Right kidney (tissue), 9 donors: Measurements from ENCODE around the gene PARP8.
"Not testable (repeated sequence)": the region's sequence is repeated elsewhere in the genome, so short reads cannot be mapped to it uniquely, and the experiment has no call there.

ENCODE experiments used
- DNase-seq: peaks from one replicate; pipeline ENCODE4 v3.0.0-alpha.2; 2016
- long read RNA-seq, 8 donors: transcript quantifications; one replicate each; lab custom pipeline, GENCODE V29; 2026

Gene PARP8, protein sequence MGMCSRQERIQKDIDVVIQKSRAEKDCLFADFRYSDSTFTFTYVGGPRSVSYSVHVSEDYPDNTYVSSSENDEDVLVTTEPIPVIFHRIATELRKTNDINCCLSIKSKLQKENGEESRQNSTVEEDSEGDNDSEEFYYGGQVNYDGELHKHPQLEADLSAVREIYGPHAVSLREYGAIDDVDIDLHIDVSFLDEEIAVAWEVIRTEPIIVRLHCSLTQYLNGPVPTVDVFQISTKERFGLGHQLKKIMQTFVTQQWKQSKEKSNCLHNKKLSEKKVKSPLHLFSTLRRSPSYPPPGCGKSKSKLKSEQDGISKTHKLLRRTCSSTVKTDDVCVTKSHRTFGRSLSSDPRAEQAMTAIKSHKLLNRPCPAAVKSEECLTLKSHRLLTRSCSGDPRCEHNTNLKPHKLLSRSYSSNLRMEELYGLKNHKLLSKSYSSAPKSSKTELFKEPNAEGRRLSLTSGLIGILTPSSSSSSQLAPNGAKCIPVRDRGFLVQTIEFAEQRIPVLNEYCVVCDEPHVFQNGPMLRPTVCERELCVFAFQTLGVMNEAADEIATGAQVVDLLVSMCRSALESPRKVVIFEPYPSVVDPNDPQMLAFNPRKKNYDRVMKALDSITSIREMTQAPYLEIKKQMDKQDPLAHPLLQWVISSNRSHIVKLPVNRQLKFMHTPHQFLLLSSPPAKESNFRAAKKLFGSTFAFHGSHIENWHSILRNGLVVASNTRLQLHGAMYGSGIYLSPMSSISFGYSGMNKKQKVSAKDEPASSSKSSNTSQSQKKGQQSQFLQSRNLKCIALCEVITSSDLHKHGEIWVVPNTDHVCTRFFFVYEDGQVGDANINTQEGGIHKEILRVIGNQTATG
- long read RNA-seq, donor 1, partial matches to known transcripts: 0 of 1 reads
- long read RNA-seq, donor 1, other reads (novel, unspliced or antisense): 0 of 1 reads
- long read RNA-seq, donor 2: 0 reads
- long read RNA-seq, donor 3: 0 reads
- long read RNA-seq, donor 4, partial matches to known transcripts: 0 of 1 reads
- long read RNA-seq, donor 4, other reads (novel, unspliced or antisense): 0 of 1 reads
- long read RNA-seq, donor 5, full-length matches to known transcripts: 1 of 1 reads
- long read RNA-seq, donor 5, partial matches to known transcripts: 0 of 1 reads
- long read RNA-seq, donor 5, other reads (novel, unspliced or antisense): 0 of 1 reads
- long read RNA-seq, donor 6: 0 reads
- long read RNA-seq, donor 7: 0 reads
- long read RNA-seq, donor 8: 0 reads

- peak; percentile 86 for DNase-seq
Measured at GRCh38 chr5:50666261-50667022, at the start of gene PARP8. PARP8 (plus strand) TSS chr5:50666637; CDS start chr5:50667096, 459 bp downstream.

- no peak for DNase-seq
Measured at GRCh38 chr5:50623666-50624065, 42.8 kb upstream of the PARP8 start.

- DNase-seq: not testable (repeated sequence)
Measured at GRCh38 chr5:50634866-50635265, 31.6 kb upstream of the PARP8 start.

- DNase-seq: not testable (repeated sequence)
Measured at GRCh38 chr5:50637576-50637975, 28.9 kb upstream of the PARP8 start.

DNA sequence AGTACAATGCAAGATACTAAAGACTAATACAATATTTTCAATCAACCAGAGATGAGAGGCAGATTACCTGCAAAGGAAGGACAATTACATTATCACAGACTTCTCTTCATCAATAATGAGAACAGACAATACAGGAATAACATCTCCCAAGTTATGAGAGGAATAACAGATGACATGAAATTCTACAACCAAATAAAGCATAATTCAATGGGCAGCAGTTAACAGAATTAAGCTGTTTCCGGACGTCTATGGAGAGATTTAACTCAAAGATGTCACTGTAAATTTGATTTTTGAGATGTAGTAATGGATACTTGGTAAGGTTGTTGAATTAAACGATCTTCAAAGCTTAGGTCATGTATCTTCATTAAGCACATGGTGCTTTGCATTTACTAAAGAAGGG, 19.8 kb upstream of the PARP8 start:
- no peak for DNase-seq

GRCh38 chr5:50647726-50648125, 18.7 kb upstream of the PARP8 start:
- DNase-seq: no peak

DNA sequence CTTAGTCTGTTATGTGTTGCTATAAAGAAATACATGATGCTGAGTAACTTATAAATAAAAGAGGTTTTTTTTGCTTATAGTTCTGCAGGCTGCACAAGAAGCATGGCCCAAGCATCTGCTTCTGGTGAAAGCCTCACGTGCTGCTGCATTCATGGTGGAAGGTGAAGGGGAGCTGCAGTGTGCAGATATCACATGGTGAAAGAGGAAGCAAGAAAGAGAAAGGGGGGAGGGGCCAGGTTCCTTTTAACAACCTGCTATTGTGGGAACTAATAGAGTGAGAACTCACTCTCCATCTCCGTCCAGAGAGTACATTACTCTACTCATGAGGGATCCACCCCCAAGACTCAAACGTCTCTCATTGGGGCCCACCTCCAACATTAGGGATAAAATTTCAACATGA, 12.5 kb upstream of the PARP8 start:
- no peak for DNase-seq

- no peak for DNase-seq
Measured at GRCh38 chr5:50655067-50655809, 11.2 kb upstream of the PARP8 start.

DNA sequence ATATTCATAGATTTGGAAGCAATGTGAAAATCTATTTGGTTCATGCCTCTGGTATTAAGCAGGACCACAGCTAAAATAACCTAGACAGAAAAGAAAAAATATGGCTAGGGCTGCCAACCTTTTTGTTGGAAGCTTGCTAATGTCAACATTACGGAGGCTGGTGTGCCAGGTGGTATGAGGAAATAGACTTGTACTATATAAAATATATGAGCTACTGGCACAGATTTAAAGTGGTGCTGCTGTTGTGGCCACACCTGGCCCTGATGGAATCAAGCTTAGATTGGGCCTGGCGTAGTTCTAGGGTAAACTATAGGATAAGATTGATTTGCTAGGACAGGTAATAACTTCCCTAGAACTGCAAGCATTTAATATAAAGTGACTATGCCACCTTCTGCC, 10.6 kb upstream of the PARP8 start:
- DNase-seq: no peak

DNA sequence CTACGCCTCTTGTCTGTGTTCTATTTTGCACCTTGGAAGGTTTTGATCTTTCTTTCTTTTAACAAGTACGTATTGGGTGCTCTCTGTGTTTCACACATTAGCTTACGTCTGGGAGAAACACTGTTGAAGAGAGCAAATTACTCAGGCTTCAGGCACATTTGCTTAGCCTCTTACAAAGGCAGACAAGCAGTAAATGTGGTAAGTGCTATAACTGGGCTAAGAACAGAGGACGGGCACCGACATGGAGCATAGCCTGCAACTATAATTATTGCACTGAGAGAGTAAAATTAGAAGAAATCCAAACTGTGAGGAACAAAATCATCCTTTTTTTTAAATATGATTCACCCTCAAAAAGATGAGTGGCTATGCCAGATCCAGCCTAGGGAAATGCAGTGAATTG, 9.4 kb upstream of the PARP8 start:
- DNase-seq: no peak

GRCh38 chr5:50658246-50658645, 8.2 kb upstream of the PARP8 start:
- no peak for DNase-seq

DNA sequence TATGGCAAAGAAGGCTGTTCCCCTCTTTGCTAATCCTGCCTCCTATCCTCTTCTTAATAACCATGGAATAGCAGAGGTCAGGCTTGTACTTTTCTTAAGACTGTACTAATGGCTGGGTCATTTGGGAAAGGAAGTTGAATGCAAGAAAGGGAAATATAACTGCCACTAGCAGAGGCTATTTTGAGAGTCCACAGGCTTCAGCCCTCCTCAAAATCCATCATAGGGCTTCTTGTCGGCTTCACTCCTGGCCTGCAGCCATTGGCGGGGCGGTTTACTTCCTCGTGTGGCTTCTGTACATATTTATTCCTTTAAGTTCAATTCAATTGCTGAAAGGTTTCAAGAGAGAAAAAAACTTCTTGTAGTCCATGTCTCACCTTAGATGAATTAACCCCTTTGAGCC, 2.8 kb upstream of the PARP8 start:
- DNase-seq: no peak

- no peak for DNase-seq
Measured at GRCh38 chr5:50665091-50665490, 1.3 kb upstream of the PARP8 start.

DNA sequence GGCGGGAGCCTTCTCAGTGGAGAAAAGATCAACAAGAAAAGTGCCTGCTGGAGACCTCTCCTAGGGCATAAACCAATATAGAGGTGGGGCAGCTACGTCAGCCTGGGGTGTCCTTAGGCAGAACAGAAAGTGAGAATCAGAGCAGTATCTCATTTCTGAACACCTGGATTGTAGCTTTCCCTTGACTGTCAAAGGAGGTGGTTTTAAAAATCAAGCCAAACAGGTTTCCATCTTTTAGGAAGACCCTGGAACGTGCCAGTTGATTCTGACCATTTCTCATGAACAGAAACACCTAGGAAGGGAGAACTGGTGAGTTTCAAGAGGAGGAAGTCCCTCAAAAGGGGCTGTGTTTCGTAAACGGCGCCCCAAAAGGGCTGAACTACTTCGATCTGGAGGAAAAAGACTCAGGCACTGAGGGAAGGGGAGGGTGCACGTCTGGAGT, 655 bp upstream of the PARP8 start:
- DNase-seq: not testable (repeated sequence)

DNA sequence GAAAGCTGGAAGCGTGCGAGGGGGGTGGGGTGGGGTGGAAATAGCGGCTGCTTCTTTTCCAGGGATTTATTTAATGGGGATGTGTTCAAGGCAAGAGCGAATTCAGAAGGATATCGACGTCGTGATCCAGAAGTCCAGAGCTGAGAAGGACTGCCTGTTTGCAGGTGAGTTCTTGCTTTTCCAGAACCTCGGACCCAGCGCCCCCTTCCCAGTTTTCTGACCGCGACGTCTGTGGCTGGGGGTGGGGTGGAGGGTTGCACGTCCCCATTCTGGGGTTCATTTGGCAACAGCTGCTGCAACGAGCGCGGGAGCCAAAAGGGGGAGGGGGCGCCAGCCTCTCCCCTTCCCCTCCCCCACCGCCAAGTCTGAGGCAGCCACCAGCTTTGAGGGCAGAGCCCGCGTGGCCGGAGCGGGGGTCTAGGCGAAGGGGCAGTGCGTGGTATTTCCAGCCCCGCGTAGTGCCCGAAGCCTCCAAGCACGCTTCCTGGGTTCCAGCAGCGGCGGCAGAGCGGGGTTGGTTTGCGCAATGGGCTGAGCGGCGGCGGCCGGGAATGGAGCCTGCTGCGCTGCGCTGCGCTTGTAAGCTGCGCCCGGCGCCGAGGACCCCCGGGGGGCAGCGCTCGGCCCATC, 701 bp downstream of the PARP8 start:
- peak; percentile 95 for DNase-seq

GRCh38 chr5:50667653-50668595, 1.5 kb downstream of the PARP8 start:
- DNase-seq: peak; percentile 92

DNA sequence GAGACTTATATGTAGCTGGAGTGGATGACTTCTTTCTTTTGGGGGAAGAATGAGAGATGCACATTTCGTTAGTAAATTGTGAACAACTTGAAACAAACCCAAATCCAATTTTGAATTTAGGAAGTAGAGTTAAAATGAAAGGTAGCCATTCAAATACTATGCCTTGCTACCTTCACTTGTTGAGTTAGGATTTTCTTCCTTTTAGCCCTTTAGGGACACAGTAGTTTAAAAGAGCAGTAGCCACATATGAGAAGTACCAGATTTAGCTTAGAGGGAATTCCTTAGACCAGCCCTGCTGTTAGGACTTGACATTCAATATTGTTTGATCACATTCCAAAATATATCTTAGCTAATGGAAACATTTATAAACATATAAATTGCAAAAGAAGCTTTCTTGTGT, 2.2 kb downstream of the PARP8 start:
- peak; percentile 7 for DNase-seq

GRCh38 chr5:50672663-50673062, 6.2 kb downstream of the PARP8 start:
- DNase-seq: no peak

DNA sequence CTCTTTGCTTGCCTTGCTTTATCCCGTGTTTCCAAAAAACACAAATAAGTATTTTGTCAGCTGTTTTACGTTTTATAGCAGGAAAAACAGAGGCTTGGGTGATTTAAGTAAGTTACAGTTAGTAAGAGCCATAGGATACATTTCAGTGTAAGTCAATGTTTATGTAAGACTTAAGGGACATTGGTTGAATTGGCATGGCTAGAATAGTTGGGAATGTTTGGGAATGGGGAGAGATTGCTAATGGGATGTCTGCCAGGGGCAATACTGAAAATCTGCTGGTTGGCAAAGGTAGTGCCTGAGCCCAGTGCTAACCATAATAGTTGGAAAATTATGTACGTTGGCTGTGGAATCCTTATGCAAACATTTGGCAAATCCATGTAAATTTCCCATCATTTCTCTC, 7.0 kb downstream of the PARP8 start:
- not testable (repeated sequence) for DNase-seq
